ENCODE measurements around the gene CDHR3.

DNA sequence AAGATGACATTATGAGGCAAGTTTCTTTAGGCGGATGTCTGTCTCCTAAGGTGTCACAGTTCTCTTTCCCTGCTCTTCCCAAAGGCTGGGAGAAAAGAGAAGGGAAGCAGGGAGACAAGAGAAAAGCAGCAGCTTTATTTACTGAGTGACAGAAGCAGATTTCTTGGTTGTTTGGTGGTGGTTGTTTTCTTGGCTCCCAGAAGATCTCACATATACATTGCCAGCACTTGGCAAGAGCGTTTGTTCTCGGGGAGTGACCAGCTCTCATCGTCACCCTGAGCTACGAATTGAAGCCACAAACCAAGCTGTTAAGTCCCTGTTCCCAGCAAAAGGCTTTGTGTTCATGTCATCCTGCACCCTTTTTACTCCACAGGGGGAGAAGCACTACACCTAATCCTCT is 11.4 kb downstream of the CDHR3 start:
- TF ChIP-seq CTCF (IDR thresholded peaks at IDR 0.05; ENCODE audit: low read depth, low read length, missing input control) (no peak), JUND (IDR thresholded peaks at IDR 0.05) (no peak)

Data from liver (tissue), 3 donors.